ENCODE data around the gene PCNX2. TPM values are rescaled to one million over a fixed set of nuclear protein-coding genes. Genes with fewer than 3 reads are reported as not detected.

The PCNX2 gene
- total and polyA plus RNA-seq, 10 of the 15 experiments (the other 5 are each of a cell fraction or from before 2014, with no cell fraction given), result 2.1 to 16.4 (median 8.1) TPM

GRCh38 chr1:233097546-233097945, 198.0 kb downstream of the PCNX2 start (continued):
- no peak for TF ChIP-seq TCF3 (IDR thresholded peaks at IDR 0.05; ENCODE audit: borderline replicate concordance, insufficient read depth, low read depth, low read length)
- TF ChIP-seq BCL11A (IDR thresholded peaks at IDR 0.05; ENCODE audit: low read depth, low read length), result no peak
- TF ChIP-seq HDAC2 (IDR thresholded peaks at IDR 0.05), result no peak

- WGBS (ENCODE audit: insufficient coverage, insufficient replicate concordance, low lambda C conversion rate, missing lambda C conversion rate), result 100% methylated on average over 1 of the region's 1 CpG
- FAIRE-seq, result no peak
Measured at GRCh38 chr1:233094691-233095090, 200.8 kb downstream of the PCNX2 start.

More at GRCh38 chr1:233094691-233095090, 200.8 kb downstream of the PCNX2 start:
- TF ChIP-seq KAT2A (conservative IDR thresholded peaks at IDR 0.05; ENCODE audit: control insufficient read depth, low read depth, low read length) (no peak), SMARCA5 (IDR thresholded peaks at IDR 0.05) (no peak), ESRRA (IDR thresholded peaks at IDR 0.05; ENCODE audit: low read length) (no peak), ETV6 (conservative IDR thresholded peaks at IDR 0.05 in 1 of 2, IDR thresholded peaks at IDR 0.05 in 1 of 2; ENCODE audit: borderline replicate concordance in 1 of 2, low read depth in 1 of 2) (no peak), FOS (IDR thresholded peaks at IDR 0.05; ENCODE audit: borderline replicate concordance, extremely low read depth, insufficient read length) (no peak), POLR2AphosphoS5 (IDR thresholded peaks at IDR 0.05; ENCODE audit: low read length) (no peak), ZNF24 (IDR thresholded peaks at IDR 0.05) (no peak), CBX3 (IDR thresholded peaks at IDR 0.05; ENCODE audit: borderline replicate concordance, low read depth) (no peak), STAT1 (conservative IDR thresholded peaks at IDR 0.05) (no peak), EGR1 (IDR thresholded peaks at IDR 0.05; ENCODE audit: borderline replicate concordance in 1 of 2, low read depth in 2 of 2, low read length in 2 of 2) (no peak), TAF1 (IDR thresholded peaks at IDR 0.05; ENCODE audit: borderline replicate concordance, low read depth, low read length) (no peak), FOXK2 (IDR thresholded peaks at IDR 0.05) (no peak), RB1 (IDR thresholded peaks at IDR 0.05; ENCODE audit: borderline replicate concordance) (no peak), NFIC (IDR thresholded peaks at IDR 0.05; ENCODE audit: low read depth, low read length) (no peak), YBX1 (IDR thresholded peaks at IDR 0.05) (no peak), SUPT20H (IDR thresholded peaks at IDR 0.05; ENCODE audit: borderline replicate concordance, control insufficient read depth, low read depth, low read length) (no peak), MEF2A (IDR thresholded peaks at IDR 0.05; ENCODE audit: insufficient read depth, low read depth, low read length) (no peak)
- TF ChIP-seq, protein P1, sequence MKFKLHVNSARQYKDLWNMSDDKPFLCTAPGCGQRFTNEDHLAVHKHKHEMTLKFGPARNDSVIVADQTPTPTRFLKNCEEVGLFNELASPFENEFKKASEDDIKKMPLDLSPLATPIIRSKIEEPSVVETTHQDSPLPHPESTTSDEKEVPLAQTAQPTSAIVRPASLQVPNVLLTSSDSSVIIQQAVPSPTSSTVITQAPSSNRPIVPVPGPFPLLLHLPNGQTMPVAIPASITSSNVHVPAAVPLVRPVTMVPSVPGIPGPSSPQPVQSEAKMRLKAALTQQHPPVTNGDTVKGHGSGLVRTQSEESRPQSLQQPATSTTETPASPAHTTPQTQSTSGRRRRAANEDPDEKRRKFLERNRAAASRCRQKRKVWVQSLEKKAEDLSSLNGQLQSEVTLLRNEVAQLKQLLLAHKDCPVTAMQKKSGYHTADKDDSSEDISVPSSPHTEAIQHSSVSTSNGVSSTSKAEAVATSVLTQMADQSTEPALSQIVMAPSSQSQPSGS (IDR thresholded peaks at IDR 0.05; ENCODE audit: low read length), result no peak
- SMC1A ChIA-PET (ENCODE audit: uncharacterized antibody, unreplicated experiment), result no interaction called here
- CTCF ChIA-PET, result no interaction called here
- Histone ChIP-seq H2AFZ (ENCODE audit: control insufficient read depth, low read depth, low read length) (no peak overlapping the region), H3K4me1 (ENCODE audit: control insufficient read depth, insufficient read depth, low read length) (no peaks in the 10 kb centered on the region), H4K20me1 (ENCODE audit: control insufficient read depth, insufficient read depth) (no peaks in the 10 kb centered on the region), H3K9me3 (replicated peaks; ENCODE audit: control insufficient read depth, insufficient read depth, low read length) (no peaks in the 10 kb centered on the region), H3K4me3 (no peak overlapping the region), H3K27me3 (replicated peaks in 1 of 2; ENCODE audit: control insufficient read depth in 2 of 2, insufficient read depth in 2 of 2, low read length in 1 of 2) (no peaks in the 10 kb centered on the region), H3K27ac (ENCODE audit: control insufficient read depth, insufficient read depth) (no peak overlapping the region), H3K4me2 (ENCODE audit: control insufficient read depth, insufficient read depth) (no peak overlapping the region), H3K79me2 (ENCODE audit: control insufficient read depth, insufficient read depth, low read length) (no peaks in the 10 kb centered on the region), H3K36me3 (ENCODE audit: control insufficient read depth in 2 of 2, insufficient read depth in 2 of 2, low read length in 1 of 2) (no peaks in the 10 kb centered on the region), H3K9ac (ENCODE audit: control insufficient read depth, insufficient read depth, low read length) (no peak overlapping the region)
- RAD21 ChIA-PET (ENCODE audit: unreplicated experiment), result no interaction called here
- in situ Hi-C loops (cut with MboI), result no loop called here
- POLR2A ChIA-PET, result no interaction called here
- intact Hi-C loops (cut with micrococcal nuclease; ENCODE audit: unreplicated experiment), result no loop called here
- DNase-seq (ENCODE audit: low read depth, low spot score), result no peak
- BruUV-seq (replicated peaks), result no TSS peak
- ATAC-seq, result no peak

All from GM12878 (cell line).